HCT116 (cell line): ENCODE results near the gene RELL1. TPM values are rescaled to one million over a fixed set of nuclear protein-coding genes. Genes with fewer than 3 reads are reported as not detected.
A peak's percentile ranks its signal among the peaks of the same experiment; 100 is the strongest.

Experiments
- ATAC-seq: fragments of 200-7000 bp; cut with Tn5 transposase; 2 replicates; pipeline ENCODE4 v1.9.1; 2020; ENCODE audit warnings: mild to moderate bottlenecking, moderate library complexity
- BruUV-seq: library from RNA; stranded (reverse); fragments of 400-500 nt; replicated peaks from 2 replicates; lab custom pipeline; 2021; lab: Mats Ljungman, UMichigan
- CTCF ChIA-PET: fragments of 300-600 bp; sonication (Branson Sonifier 250); formaldehyde crosslinking; loops from one replicate; lab custom pipeline; 2021; ENCODE audit warnings: antibody characterized with exemption; lab: Charles Lee
- POLR2A ChIA-PET: fragments of 300-600, 350-600 bp; sonication (Branson Sonifier 250); formaldehyde crosslinking; loops from one replicate; lab custom pipeline; 2021; ENCODE audit warnings: antibody characterized with exemption; lab: Charles Lee
- RAD21 ChIA-PET, 2 experiments: fragments of 300-600 bp; sonication (Branson Sonifier 250); formaldehyde crosslinking; loops; one replicate each; lab custom pipeline; 2023; ENCODE audit warnings: low total read pairs in 2 of 2; ENCODE audit not compliant: uncharacterized antibody in 2 of 2, unreplicated experiment in 2 of 2, low non-redundant PET in 1 of 2; lab: Charles Lee
- DNase-seq: peaks from one replicate; pipeline ENCODE4 v3.0.0-alpha.2; 2010; ENCODE audit warnings: low read depth, low spot score
- H2AFZ ChIP-seq: fragments of 200-600 bp; shearing (Covaris generic), sonication (generic); 2 replicates; pipeline ENCODE4 v1.6.1; 2017; ENCODE audit warnings: low read depth, mixed run types, mixed read lengths, antibody characterized with exemption, low read length; ENCODE audit not compliant: poor library complexity, severe bottlenecking
- H3K27ac ChIP-seq: 2 replicates; pipeline ENCODE4 v1.5.1; 2012; ENCODE audit warnings: low read depth, low read length
- H3K27me3 ChIP-seq: fragments of 200-600 bp; sonication (generic); 2 replicates; pipeline ENCODE4 v1.6.1; 2016; ENCODE audit warnings: mixed run types, low read length, mixed read lengths; ENCODE audit not compliant: insufficient read depth
- H3K36me3 ChIP-seq, 2 experiments: fragments of 200-500 bp in 1 of 2; fragments of 200-600 bp in 1 of 2; sonication (Bioruptor generic) in 1 of 2; sonication (generic) in 1 of 2; 2 replicates each; pipeline versions ENCODE4 v1.5.1 to v1.6.1; 2014 to 2016; ENCODE audit warnings: low read length in 2 of 2, inconsistent platforms in 1 of 2, mixed read lengths in 1 of 2, mixed run types in 1 of 2; ENCODE audit not compliant: insufficient read depth in 2 of 2, control insufficient read depth in 1 of 2
- H3K4me1 ChIP-seq, 2 experiments: fragments of 200-600 bp in 1 of 2; sonication (generic) in 1 of 2; 2 replicates each; pipeline versions ENCODE4 v1.5.1 to v1.6.1; 2012 to 2017; ENCODE audit warnings: low read length in 2 of 2, inconsistent platforms in 1 of 2, mild to moderate bottlenecking in 1 of 2, mixed read lengths in 1 of 2, mixed run types in 1 of 2, moderate library complexity in 1 of 2; ENCODE audit not compliant: insufficient read depth in 2 of 2, control insufficient read depth in 1 of 2
- H3K4me2 ChIP-seq: fragments of 200-600 bp; sonication (generic); 2 replicates; pipeline ENCODE4 v1.6.1; 2017; ENCODE audit warnings: mixed run types, low read length, mixed read lengths
- H3K4me3 ChIP-seq, 2 experiments: fragments of 200-600 bp in 1 of 2; sonication (generic) in 1 of 2; replicated peaks in 1 of 2; 2 replicates each; pipeline ENCODE4 v1.5.1; 2011 to 2016; ENCODE audit warnings: low read length in 2 of 2, control low read depth in 1 of 2, low read depth in 1 of 2, mild to moderate bottlenecking in 1 of 2, mixed read lengths in 1 of 2, mixed run types in 1 of 2
- H3K79me2 ChIP-seq: fragments of 200-600 bp; sonication (generic); 2 replicates; pipeline ENCODE4 v1.6.1; 2017; ENCODE audit warnings: mild to moderate bottlenecking, mixed run types, low read length, moderate library complexity, mixed read lengths; ENCODE audit not compliant: insufficient read depth
- H3K9ac ChIP-seq: fragments of 200-600 bp; sonication (generic); 2 replicates; pipeline ENCODE4 v1.6.1; 2016; ENCODE audit warnings: low read length, mixed read lengths
- H3K9me2 ChIP-seq: fragments of 200-600 bp; sonication (generic), shearing (Covaris generic); 2 replicates; pipeline ENCODE4 v1.6.1; 2017; ENCODE audit warnings: mixed run types, mild to moderate bottlenecking, moderate library complexity; ENCODE audit not compliant: insufficient read depth
- H3K9me3 ChIP-seq, 2 experiments: fragments of 200-500 bp in 1 of 2; fragments of 200-600 bp in 1 of 2; sonication (Bioruptor generic) in 1 of 2; sonication (generic) in 1 of 2; 2 replicates each; pipeline ENCODE4 v1.6.1; 2014 to 2017; ENCODE audit warnings: low read length in 2 of 2, mixed read lengths in 2 of 2, inconsistent platforms in 1 of 2, low read depth in 1 of 2, mild to moderate bottlenecking in 1 of 2, mixed run types in 1 of 2, moderate library complexity in 1 of 2; ENCODE audit not compliant: control insufficient read depth in 1 of 2, insufficient read depth in 1 of 2
- H4K20me1 ChIP-seq: fragments of 200-600 bp; sonication (generic), shearing (Covaris generic); 2 replicates; pipeline ENCODE4 v1.6.1; 2017; ENCODE audit warnings: mixed run types, mild to moderate bottlenecking, moderate library complexity; ENCODE audit not compliant: insufficient read depth
- ELF1 ChIP-seq: IDR thresholded peaks from 2 replicates; pipeline ENCODE4 v1.6.1; 2012; ENCODE audit warnings: low read depth, borderline replicate concordance
- EZH2 ChIP-seq: fragments of 200-600 bp; sonication (generic); IDR thresholded peaks from 2 replicates; pipeline ENCODE4 v1.6.1; 2017; ENCODE audit warnings: antibody characterized with exemption, mixed run types
- FOSL1 ChIP-seq: IDR thresholded peaks from 2 replicates; pipeline ENCODE4 v1.6.1; 2012; ENCODE audit warnings: low read depth
- POLR2AphosphoS5 ChIP-seq: IDR thresholded peaks from 2 replicates; pipeline ENCODE4 v1.6.1; 2011; ENCODE audit warnings: mild to moderate bottlenecking, low read depth, low read length, moderate library complexity
- RAD21 ChIP-seq: IDR thresholded peaks from 2 replicates; pipeline ENCODE4 v1.6.1; 2012; ENCODE audit warnings: low read depth, mild to moderate bottlenecking
- SIN3A ChIP-seq: IDR thresholded peaks from 2 replicates; pipeline ENCODE4 v1.6.1; 2012; ENCODE audit warnings: low read depth
- intact Hi-C: fragments of 100-400 bp; cut with micrococcal nuclease; formaldehyde crosslinking; loops from 2 replicates; pipeline ENCODE4 v1.10.0; 2022
- total RNA-seq: library from RNA; stranded (reverse); gene quantifications from one replicate; pipeline ENCODE4 v1.2.1, GENCODE V29; 2021; ENCODE audit not compliant: unreplicated experiment
- TF ChIP-seq, protein P1 (sequence below): IDR thresholded peaks from 2 replicates; pipeline ENCODE4 v1.6.1; 2011; ENCODE audit warnings: mild to moderate bottlenecking, low read length, moderate library complexity; ENCODE audit not compliant: insufficient replicate concordance; ENCODE audit errors: extremely low read depth
- TF ChIP-seq, protein P2 (sequence below): IDR thresholded peaks from 2 replicates; pipeline ENCODE4 v1.6.1; 2012
- TF ChIP-seq, protein P3 (sequence below), 3 experiments: fragments of 200-600 bp in 1 of 3; sonication (generic) in 1 of 3; IDR thresholded peaks in 2 of 3; conservative IDR thresholded peaks in 1 of 3; 2 replicates each; pipeline ENCODE4 v1.5.1; 2012 to 2017; ENCODE audit warnings: low read depth in 2 of 3, low read length in 2 of 3, antibody characterized with exemption in 1 of 3, borderline replicate concordance in 1 of 3, control low read depth in 1 of 3, mild to moderate bottlenecking in 1 of 3, mixed read lengths in 1 of 3, mixed run types in 1 of 3, moderate library complexity in 1 of 3; ENCODE audit not compliant: insufficient read depth in 1 of 3

Gene RELL1
- total RNA-seq, 1 experiment from 2014 or later: 30.2 TPM

DNA sequence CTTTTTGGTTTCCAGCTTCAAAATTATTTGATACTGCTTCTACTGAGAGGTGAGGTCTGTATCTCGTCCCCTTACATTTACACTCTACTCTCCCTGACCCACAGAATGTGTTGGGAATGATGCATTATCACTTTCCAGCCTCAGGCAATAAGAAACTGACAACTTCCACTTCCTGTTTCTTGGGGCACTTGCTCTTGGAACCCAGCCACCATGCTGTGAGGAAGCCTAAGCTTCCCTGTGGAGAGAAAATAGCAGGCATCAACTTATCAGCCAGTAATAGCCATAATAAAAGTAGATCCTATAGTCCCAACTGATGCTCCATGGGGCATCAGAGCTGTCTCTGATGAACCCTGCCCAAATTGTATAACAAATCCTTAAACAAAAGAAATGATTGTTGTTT is 32.6 kb downstream of the RELL1 start:
- H2AFZ ChIP-seq: no peak overlapping the region
- ChIA-PET RAD21 (interaction anchor here in 1 of 2 experiments (1.1 kb wide), 1 partner anchor 13 kb away, joined by 4 read pairs; no protein-coding TSS in a partner anchor), POLR2A (no interaction called here), CTCF (no interaction called here)
- no peak overlapping the region for H3K27ac ChIP-seq
- BruUV-seq: no TSS peak
- no peak for DNase-seq
- H3K79me2 ChIP-seq: peaks cover 4% of the 10 kb centered on the region; the same call in 1 of the 2 replicates
- TF ChIP-seq SIN3A (no peak), POLR2AphosphoS5 (no peak), ELF1 (peak; percentile 18; the same call in 1 of the 2 replicates), EZH2 (no peak), RAD21 (no peak), FOSL1 (no peak)
- TF ChIP-seq, protein P1, sequence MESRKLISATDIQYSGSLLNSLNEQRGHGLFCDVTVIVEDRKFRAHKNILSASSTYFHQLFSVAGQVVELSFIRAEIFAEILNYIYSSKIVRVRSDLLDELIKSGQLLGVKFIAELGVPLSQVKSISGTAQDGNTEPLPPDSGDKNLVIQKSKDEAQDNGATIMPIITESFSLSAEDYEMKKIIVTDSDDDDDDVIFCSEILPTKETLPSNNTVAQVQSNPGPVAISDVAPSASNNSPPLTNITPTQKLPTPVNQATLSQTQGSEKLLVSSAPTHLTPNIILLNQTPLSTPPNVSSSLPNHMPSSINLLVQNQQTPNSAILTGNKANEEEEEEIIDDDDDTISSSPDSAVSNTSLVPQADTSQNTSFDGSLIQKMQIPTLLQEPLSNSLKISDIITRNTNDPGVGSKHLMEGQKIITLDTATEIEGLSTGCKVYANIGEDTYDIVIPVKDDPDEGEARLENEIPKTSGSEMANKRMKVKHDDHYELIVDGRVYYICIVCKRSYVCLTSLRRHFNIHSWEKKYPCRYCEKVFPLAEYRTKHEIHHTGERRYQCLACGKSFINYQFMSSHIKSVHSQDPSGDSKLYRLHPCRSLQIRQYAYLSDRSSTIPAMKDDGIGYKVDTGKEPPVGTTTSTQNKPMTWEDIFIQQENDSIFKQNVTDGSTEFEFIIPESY: no peak
- TF ChIP-seq, protein P2, sequence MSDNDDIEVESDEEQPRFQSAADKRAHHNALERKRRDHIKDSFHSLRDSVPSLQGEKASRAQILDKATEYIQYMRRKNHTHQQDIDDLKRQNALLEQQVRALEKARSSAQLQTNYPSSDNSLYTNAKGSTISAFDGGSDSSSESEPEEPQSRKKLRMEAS: no peak
- TF ChIP-seq, protein P3, sequence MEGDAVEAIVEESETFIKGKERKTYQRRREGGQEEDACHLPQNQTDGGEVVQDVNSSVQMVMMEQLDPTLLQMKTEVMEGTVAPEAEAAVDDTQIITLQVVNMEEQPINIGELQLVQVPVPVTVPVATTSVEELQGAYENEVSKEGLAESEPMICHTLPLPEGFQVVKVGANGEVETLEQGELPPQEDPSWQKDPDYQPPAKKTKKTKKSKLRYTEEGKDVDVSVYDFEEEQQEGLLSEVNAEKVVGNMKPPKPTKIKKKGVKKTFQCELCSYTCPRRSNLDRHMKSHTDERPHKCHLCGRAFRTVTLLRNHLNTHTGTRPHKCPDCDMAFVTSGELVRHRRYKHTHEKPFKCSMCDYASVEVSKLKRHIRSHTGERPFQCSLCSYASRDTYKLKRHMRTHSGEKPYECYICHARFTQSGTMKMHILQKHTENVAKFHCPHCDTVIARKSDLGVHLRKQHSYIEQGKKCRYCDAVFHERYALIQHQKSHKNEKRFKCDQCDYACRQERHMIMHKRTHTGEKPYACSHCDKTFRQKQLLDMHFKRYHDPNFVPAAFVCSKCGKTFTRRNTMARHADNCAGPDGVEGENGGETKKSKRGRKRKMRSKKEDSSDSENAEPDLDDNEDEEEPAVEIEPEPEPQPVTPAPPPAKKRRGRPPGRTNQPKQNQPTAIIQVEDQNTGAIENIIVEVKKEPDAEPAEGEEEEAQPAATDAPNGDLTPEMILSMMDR (IDR thresholded peaks at IDR 0.05 in 2 of 3, conservative IDR thresholded peaks at IDR 0.05 in 1 of 3; ENCODE audit: borderline replicate concordance in 1 of 3, insufficient read depth in 1 of 3, low read depth in 2 of 3, low read length in 2 of 3): no peak
- peak overlapping the region; percentile 25; the same call in 1 of the 2 replicates for H3K4me2 ChIP-seq
- no peak overlapping the region for H3K4me3 ChIP-seq
- H3K27me3 ChIP-seq: no peaks in the 10 kb centered on the region
- peaks cover 4 to 6% of the 10 kb centered on the region in 2 experiments; a peak in 1 of 4 replicates for H3K9me3 ChIP-seq
- no peak overlapping the region for H3K9ac ChIP-seq
- ATAC-seq: no peak
- intact Hi-C loops: no loop called here
- H3K36me3 ChIP-seq: 0 out of 4 replicates have a peak, but pooled peaks cover 0 to 3% of the 10 kb centered on the region in 2 experiments
- H3K9me2 ChIP-seq: no peaks in the 10 kb centered on the region
- no peaks in the 10 kb centered on the region for H4K20me1 ChIP-seq
- H3K4me1 ChIP-seq: peaks cover 10 to 36% of the 10 kb centered on the region in 2 experiments
